Articular chondrocyte of knee joint (primary cell): ENCODE measurements around the gene SCG2. TPM values are rescaled to one million over a fixed set of nuclear protein-coding genes. Genes with fewer than 3 reads are reported as not detected.

ENCODE experiments used
- total RNA-seq: library from RNA; depleted of rRNA; stranded (reverse); fragments of >200 nt; gene quantifications from 2 replicates; pipeline ENCODE4 v1.2.3, GENCODE V29; 2012

Gene SCG2, protein sequence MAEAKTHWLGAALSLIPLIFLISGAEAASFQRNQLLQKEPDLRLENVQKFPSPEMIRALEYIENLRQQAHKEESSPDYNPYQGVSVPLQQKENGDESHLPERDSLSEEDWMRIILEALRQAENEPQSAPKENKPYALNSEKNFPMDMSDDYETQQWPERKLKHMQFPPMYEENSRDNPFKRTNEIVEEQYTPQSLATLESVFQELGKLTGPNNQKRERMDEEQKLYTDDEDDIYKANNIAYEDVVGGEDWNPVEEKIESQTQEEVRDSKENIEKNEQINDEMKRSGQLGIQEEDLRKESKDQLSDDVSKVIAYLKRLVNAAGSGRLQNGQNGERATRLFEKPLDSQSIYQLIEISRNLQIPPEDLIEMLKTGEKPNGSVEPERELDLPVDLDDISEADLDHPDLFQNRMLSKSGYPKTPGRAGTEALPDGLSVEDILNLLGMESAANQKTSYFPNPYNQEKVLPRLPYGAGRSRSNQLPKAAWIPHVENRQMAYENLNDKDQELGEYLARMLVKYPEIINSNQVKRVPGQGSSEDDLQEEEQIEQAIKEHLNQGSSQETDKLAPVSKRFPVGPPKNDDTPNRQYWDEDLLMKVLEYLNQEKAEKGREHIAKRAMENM
- 5.4 and 6.8 TPM in 2 replicates for total RNA-seq

DNA sequence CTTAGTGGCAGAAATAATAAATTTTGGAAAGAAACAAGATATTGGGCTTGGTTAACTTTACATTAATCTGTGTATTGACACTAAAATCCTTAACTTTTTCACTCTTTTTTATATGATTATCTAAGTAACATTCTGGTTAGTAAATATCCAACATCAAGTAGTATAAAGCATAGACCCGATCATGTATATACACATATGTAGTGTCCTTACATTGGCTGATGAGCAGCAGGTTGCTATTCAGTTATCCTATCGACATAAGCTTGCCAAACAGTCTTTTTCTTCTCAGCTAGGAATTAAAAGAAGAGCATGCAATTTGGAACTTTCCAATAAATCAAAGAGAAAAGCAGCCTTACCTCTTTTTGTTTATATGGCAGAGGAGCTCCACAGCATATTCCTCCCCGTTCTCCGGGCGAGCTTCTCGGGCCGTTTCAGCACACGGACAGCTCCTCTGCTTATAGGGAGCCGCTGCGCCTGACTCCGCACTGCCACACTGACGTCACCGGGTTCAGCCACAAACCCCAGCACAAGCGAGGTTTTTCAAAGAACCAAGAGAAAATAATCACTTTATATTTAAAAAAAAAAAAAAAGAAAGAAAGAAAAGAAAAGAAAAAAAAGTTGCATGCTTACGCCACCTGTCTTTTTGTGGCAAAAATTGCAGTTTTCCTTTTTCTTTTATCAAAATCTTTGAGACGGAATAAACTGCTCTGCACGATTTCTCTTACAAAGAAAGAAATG, at the start of gene SCG2:
SCG2 (minus strand) TSS at position 430 of the 735 bp plus-strand sequence. CDS start 3,079 bp downstream, outside the sequence.

Other genes starting within 250 kb of the SCG2 start
- 61.7 and 97.0 TPM in 2 replicates for gene AP1S3, start 235.2 kb upstream of the SCG2 start, total RNA-seq